ENCODE data around the gene SSH3. TPM values are rescaled to one million over a fixed set of nuclear protein-coding genes. Genes with fewer than 3 reads are reported as not detected.
A peak's percentile ranks its signal among the peaks of the same experiment; 100 is the strongest.

Gene SSH3
- polyA plus RNA-seq, 2 donors: 38.6 to 55.6 TPM

DNA sequence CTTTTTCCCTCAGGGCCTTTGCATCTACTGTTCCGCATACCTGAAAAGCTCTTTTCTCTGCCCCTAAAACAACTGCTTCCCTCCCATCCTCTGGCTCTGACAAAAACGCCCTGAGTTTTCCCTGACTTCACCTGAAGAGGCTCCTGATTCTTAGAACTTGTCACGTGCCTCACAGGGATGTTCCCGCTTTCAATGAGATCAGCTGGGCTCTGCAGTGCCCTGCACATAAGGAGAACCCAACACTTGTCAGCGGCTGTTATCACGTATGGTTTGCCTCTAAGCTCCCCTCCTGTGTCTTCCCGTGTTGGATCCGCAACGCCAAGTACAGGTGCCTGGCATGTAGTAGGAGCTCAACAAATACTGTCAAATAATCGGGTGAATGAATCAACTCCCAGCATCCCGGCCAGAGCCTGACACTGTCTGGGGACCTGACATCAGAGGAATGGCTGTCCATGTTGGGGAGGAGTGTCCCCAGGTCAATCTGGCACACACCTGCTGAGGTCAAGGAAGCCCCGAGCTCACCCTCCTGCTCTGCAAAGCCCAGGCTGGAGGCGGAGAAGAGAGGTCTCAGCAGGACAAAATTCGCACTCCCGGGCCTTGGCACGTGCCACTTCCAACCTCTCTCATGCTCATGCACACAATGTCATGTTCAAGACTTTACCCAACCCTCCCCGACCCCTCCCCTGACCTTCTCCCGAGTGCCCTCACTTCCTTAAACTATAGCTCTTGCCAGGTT is 41.2 kb upstream of the SSH3 start:
- Histone ChIP-seq H3K27ac (ENCODE audit: low read depth in 2 of 2, low read length in 1 of 2) (peak overlapping the region; percentile 86 to 98), H3K27me3 (ENCODE audit: control insufficient read depth in 1 of 2, insufficient read depth in 2 of 2, low read length in 2 of 2) (no peaks in the 10 kb centered on the region), H3K36me3 (ENCODE audit: control insufficient read depth in 2 of 2, insufficient read depth in 2 of 2, low read length in 1 of 2) (peaks cover 0 to 2% of the 10 kb centered on the region in 2 donors), H3K4me1 (ENCODE audit: control insufficient read depth in 2 of 2, insufficient read depth in 2 of 2, low read length in 1 of 2) (peaks cover 8 to 32% of the 10 kb centered on the region in 2 donors), H3K4me3 (ENCODE audit: low read depth in 1 of 2, low read length in 2 of 2) (no peak overlapping the region), H3K9me3 (ENCODE audit: control insufficient read depth in 2 of 2, insufficient read depth in 1 of 2, low read depth in 1 of 2, low read length in 1 of 2) (no peaks in the 10 kb centered on the region)
- 36 to 38% methylated on average over 18 of the region's 18 CpGs for WGBS, 2 donors

DNA sequence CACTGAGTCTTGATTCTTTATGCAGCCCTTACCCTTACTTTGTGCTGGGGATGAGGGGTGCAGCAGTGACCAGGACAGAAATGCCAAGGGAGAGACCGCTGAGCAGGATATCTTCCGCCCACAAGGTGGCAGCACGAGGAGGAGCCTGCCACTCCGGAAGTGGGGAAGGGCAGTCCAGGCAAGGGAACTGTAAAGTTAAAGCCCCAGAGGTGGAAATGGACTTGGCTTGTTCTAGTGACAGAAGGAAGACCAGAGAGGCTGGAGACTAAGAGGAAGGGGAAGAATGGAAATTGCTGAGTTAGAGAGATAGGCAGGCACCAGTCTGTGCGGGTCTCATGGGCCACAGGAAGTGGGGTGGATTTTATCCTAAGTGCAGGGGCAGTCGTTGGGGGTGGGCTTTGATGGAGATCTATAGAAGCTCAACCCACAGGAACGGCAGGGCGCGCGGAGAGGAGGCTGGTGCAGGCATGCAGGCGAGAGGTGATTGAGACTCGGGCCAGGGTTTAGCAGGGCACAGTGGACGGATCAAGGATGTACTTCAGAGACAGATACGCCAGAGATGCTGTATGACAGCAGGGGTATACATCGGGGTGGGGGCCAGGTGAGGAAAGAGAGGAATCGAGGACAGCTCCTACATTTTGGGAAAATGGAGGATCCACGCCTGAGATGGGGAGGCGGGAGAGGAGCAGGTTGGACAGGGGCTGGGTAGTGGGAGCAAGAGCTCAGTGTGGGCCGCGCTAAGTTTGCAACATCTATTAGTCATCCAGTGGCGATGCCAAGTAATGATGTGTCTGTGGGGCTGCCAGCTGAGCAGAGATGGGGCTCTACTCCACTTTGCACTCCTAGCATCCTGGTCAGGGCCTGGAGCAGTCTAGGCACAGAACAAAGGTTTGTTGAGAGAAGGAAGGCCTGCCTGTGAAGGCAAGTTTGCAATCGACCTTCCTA is 40.3 kb upstream of the SSH3 start:
- H3K4me3 ChIP-seq (ENCODE audit: low read depth in 1 of 2, low read length in 2 of 2): no peak overlapping the region
- peaks cover 11 to 36% of the 10 kb centered on the region in 2 donors for H3K4me1 ChIP-seq (ENCODE audit: control insufficient read depth in 2 of 2, insufficient read depth in 2 of 2, low read length in 1 of 2)
- H3K27ac ChIP-seq (ENCODE audit: low read depth in 2 of 2, low read length in 1 of 2): peak overlapping the region; percentile 86 to 98
- WGBS, 2 donors: 27 to 30% methylated on average over 22 of the region's 22 CpGs
- peaks cover 0 to 6% of the 10 kb centered on the region in 2 donors for H3K36me3 ChIP-seq (ENCODE audit: control insufficient read depth in 2 of 2, insufficient read depth in 2 of 2, low read length in 1 of 2)
- H3K9me3 ChIP-seq (ENCODE audit: control insufficient read depth in 2 of 2, insufficient read depth in 1 of 2, low read depth in 1 of 2, low read length in 1 of 2): no peaks in the 10 kb centered on the region
- H3K27me3 ChIP-seq (ENCODE audit: control insufficient read depth in 1 of 2, insufficient read depth in 2 of 2, low read length in 2 of 2): no peaks in the 10 kb centered on the region

DNA sequence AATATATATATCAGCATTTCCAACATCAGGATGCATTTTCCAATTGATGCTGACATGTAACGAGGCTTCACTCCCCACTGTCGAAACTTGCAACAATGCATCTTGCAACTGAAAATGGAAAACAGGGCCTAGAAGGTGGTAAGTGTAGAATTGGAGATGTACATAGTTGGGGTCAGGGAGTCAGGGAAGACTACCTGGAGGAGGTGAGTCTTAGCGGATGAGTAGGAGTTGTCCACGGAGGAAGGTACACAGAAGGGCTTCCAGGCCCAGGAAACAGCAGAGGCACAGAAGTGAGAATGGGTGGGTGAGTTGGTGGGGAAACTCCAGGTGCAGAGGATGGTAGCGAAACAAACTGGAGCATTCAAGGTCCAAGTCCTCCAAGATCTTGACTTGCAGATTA is 39.1 kb upstream of the SSH3 start:
- Histone ChIP-seq H3K9me3 (ENCODE audit: control insufficient read depth in 2 of 2, insufficient read depth in 1 of 2, low read depth in 1 of 2, low read length in 1 of 2) (no peaks in the 10 kb centered on the region), H3K27me3 (ENCODE audit: control insufficient read depth in 1 of 2, insufficient read depth in 2 of 2, low read length in 2 of 2) (no peaks in the 10 kb centered on the region), H3K4me1 (ENCODE audit: control insufficient read depth in 2 of 2, insufficient read depth in 2 of 2, low read length in 1 of 2) (peaks cover 18 to 40% of the 10 kb centered on the region in 2 donors), H3K27ac (ENCODE audit: low read depth in 2 of 2, low read length in 1 of 2) (peak overlapping the region; percentile 86 to 98), H3K4me3 (ENCODE audit: low read depth in 1 of 2, low read length in 2 of 2) (no peak overlapping the region), H3K36me3 (ENCODE audit: control insufficient read depth in 2 of 2, insufficient read depth in 2 of 2, low read length in 1 of 2) (peaks cover 0 to 15% of the 10 kb centered on the region in 2 donors)
- 93 to 97% methylated on average over 5 of the region's 5 CpGs for WGBS, 2 donors

DNA sequence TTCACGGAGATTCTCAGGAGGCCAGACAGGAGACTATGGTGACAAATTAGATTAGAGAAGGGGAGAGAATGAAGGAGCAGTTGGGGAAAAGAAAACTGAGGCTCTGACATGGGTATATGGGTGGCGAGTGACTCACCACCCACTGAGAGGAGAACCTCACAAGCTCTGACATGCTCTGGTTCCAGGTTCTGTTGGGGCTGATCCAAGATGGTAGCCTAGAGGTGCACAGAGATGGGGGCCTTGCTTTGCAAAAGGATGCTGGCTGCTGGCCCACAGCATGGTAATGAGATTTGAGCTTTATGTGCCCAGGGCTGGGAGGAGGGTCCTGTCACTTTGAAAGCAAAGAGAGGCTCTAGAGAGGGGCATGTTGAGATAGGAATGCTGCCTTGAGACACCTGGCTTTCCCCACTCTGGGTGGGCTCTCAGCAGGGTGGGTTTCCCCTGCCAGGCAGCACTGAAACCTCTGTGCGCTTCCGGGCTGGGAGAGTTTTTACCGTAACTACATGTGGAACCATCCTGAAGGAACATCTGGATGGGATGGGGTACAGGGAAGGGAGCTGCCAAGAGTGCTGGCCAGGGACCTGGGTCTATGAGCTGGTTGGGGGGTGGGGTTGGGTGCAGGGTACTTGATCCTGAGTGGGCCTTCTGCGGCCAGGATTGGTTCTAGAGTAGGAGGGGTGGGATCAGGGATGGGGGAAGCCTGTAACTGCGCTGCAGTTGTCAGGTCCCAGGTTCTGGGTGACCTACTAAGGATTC is 38.3 kb upstream of the SSH3 start:
- Histone ChIP-seq H3K4me3 (ENCODE audit: low read depth in 1 of 2, low read length in 2 of 2) (no peak overlapping the region), H3K9me3 (ENCODE audit: control insufficient read depth in 2 of 2, insufficient read depth in 1 of 2, low read depth in 1 of 2, low read length in 1 of 2) (no peaks in the 10 kb centered on the region), H3K36me3 (ENCODE audit: control insufficient read depth in 2 of 2, insufficient read depth in 2 of 2, low read length in 1 of 2) (peaks cover 0 to 19% of the 10 kb centered on the region in 2 donors), H3K27ac (ENCODE audit: low read depth in 2 of 2, low read length in 1 of 2) (peak overlapping the region; percentile 47 to 98), H3K4me1 (ENCODE audit: control insufficient read depth in 2 of 2, insufficient read depth in 2 of 2, low read length in 1 of 2) (peaks cover 26 to 48% of the 10 kb centered on the region in 2 donors), H3K27me3 (ENCODE audit: control insufficient read depth in 1 of 2, insufficient read depth in 2 of 2, low read length in 2 of 2) (no peaks in the 10 kb centered on the region)
- 82 to 83% methylated on average over 7 of the region's 7 CpGs for WGBS, 2 donors

DNA sequence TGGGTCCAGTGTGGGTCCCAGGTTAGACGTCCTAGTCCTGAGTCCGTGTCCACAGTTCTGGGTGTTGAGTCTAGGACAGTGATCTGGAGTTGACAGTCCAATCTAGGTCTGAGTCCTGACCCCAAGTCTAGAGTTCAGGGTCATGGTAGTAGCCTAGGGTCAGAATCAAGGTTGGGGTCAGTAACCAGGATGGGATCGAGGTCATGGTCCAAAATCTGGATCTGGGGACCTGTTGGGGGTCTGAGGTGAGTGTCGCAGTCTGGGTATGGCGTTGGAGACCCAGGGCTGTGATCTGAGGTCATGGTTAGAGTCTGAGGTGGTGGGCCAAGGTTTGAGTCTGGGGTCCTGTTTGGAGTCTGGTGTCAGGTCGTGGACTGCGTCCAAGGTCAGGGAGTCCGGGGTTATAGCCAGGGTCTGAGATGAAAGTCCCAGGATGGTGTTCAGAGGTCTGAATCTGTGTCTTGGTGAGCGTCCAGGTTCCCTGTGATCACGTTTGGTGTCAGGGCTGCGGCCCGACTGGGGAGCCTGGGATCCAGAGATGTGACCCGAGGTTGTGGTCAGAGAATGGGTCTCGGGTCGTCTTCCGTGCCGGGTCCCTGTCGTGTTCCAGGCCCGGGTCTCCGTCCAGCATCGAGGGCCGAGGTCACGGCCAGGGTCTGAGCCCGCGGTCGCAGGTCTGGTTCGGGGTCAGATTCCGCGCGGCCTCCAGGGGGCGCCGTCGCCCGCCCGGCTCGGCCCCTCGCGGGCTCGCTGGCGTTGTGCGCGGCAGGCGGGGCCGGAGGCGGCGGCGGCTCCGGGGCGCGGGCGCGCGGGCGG is 37.5 kb upstream of the SSH3 start:
- H3K4me3 ChIP-seq (ENCODE audit: low read depth in 1 of 2, low read length in 2 of 2): peak overlapping the region in 1 of 2 donors; percentile 61
- 10 to 19% methylated on average over 31 to 54 of the region's 54 CpGs for WGBS, 2 donors
- H3K36me3 ChIP-seq (ENCODE audit: control insufficient read depth in 2 of 2, insufficient read depth in 2 of 2, low read length in 1 of 2): peaks cover 0 to 19% of the 10 kb centered on the region in 2 donors
- peak overlapping the region; percentile 88 to 90 for H3K27ac ChIP-seq (ENCODE audit: low read depth in 2 of 2, low read length in 1 of 2)
- no peaks in the 10 kb centered on the region for H3K9me3 ChIP-seq (ENCODE audit: control insufficient read depth in 2 of 2, insufficient read depth in 1 of 2, low read depth in 1 of 2, low read length in 1 of 2)
- H3K4me1 ChIP-seq (ENCODE audit: control insufficient read depth in 2 of 2, insufficient read depth in 2 of 2, low read length in 1 of 2): peaks cover 27 to 56% of the 10 kb centered on the region in 2 donors
- no peaks in the 10 kb centered on the region for H3K27me3 ChIP-seq (ENCODE audit: control insufficient read depth in 1 of 2, insufficient read depth in 2 of 2, low read length in 2 of 2)

DNA sequence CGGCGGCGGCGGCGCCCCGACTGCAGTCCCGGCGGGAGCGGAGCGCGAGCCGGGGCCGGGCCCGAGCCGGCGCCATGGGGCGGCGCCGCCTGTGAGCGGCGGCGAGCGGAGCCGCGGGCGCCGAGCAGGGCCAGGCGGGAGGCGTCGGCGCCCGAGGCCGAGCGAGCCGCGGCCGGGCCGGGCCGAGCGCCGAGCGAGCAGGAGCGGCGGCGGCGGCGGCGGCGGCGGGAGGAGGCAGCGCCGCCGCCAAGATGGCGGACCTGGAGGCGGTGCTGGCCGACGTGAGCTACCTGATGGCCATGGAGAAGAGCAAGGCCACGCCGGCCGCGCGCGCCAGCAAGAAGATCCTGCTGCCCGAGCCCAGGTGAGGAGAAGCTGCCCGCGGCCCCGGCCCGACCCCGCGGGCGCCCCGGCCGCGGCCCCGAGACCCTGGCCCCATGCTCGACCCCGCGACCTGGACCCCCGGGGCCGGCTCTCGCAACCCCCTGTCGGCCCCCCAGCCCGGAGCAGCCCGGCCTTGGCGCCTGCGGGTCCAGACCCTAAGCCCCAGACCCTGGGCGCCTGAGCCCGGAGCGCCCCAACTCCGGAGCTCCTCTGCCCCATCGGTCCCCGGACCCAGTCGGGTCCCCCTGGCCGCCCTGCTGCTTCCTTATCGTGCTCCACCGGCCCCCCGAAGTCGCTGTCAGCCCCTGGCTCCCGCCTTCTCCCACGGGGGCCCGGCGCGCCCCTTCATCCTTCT is 36.7 kb upstream of the SSH3 start, which contains the start of gene GRK2:
TSS of gene GRK2 (plus strand) at position 25 of the 739 bp plus-strand sequence. CDS start at position 252, 227 bp downstream.
- Histone ChIP-seq H3K27me3 (ENCODE audit: control insufficient read depth in 1 of 2, insufficient read depth in 2 of 2, low read length in 2 of 2) (no peaks in the 10 kb centered on the region), H3K9me3 (ENCODE audit: control insufficient read depth in 2 of 2, insufficient read depth in 1 of 2, low read depth in 1 of 2, low read length in 1 of 2) (no peaks in the 10 kb centered on the region), H3K36me3 (ENCODE audit: control insufficient read depth in 2 of 2, insufficient read depth in 2 of 2, low read length in 1 of 2) (peaks cover 0 to 21% of the 10 kb centered on the region in 2 donors), H3K4me3 (ENCODE audit: low read depth in 1 of 2, low read length in 2 of 2) (peak within 1 kb of the TSS; percentile 61 to 90), H3K27ac (ENCODE audit: low read depth in 2 of 2, low read length in 1 of 2) (peak within 1 kb of the TSS; percentile 88 to 91), H3K4me1 (ENCODE audit: control insufficient read depth in 2 of 2, insufficient read depth in 2 of 2, low read length in 1 of 2) (peaks cover 23 to 57% of the 10 kb centered on the region in 2 donors)
- WGBS, 2 donors: 0 to 1% methylated on average over 36 to 103 of the region's 103 CpGs

DNA sequence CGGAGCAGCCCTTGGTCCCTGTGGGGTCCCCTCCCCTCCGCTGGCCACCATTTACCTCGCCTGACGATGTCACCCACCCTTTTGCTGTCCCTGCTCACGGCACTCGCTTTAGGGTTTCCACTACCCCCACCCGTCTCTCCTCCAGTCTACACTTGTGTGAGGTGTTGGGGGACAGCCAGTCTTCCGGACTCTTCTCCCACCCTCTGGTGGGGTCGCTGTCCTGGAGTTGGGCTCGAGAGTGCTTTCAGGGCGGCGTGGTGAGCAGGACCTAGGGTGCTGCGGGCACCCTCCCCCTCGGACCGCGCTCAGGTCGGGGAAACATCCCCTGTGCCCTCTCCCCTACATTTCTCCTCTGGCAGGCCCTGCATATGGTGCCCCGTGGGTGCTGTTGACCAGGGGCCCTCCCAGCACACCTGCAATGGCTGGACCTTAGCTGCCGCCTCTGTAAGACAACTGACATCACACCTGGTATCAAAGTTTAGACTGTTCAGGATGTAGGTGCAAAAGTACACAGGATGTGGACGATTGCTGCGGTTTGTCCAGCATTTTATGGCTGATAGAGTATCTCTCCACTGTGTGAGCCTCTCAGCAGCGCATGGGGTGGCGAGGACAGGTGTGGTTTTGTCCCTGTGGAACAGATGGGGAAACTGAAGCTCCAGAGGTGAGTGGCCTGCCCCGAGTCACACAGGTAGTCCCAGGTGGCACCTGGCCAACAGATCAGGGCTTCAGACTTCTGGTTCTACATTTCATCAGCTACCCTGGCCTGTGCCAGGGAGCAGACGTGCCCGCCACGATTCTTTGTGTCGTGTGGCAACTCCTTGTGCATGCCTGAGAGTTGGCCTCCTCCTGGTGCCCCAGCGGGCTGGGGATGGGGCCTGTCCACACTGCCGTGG is 35.9 kb upstream of the SSH3 start:
- Histone ChIP-seq H3K27me3 (ENCODE audit: control insufficient read depth in 1 of 2, insufficient read depth in 2 of 2, low read length in 2 of 2) (no peaks in the 10 kb centered on the region), H3K4me3 (ENCODE audit: low read depth in 1 of 2, low read length in 2 of 2) (peak overlapping the region; percentile 61 to 90), H3K4me1 (ENCODE audit: control insufficient read depth in 2 of 2, insufficient read depth in 2 of 2, low read length in 1 of 2) (peaks cover 26 to 57% of the 10 kb centered on the region in 2 donors), H3K9me3 (ENCODE audit: control insufficient read depth in 2 of 2, insufficient read depth in 1 of 2, low read depth in 1 of 2, low read length in 1 of 2) (no peaks in the 10 kb centered on the region), H3K27ac (ENCODE audit: low read depth in 2 of 2, low read length in 1 of 2) (peak overlapping the region; percentile 88 to 91), H3K36me3 (ENCODE audit: control insufficient read depth in 2 of 2, insufficient read depth in 2 of 2, low read length in 1 of 2) (peaks cover 0 to 29% of the 10 kb centered on the region in 2 donors)
- 10% methylated on average over 30 of the region's 30 CpGs for WGBS, 2 donors
